ENCODE measurements around the gene PRKN. TPM values are rescaled to one million over a fixed set of nuclear protein-coding genes. Genes with fewer than 3 reads are reported as not detected.

The PRKN gene
- total and polyA plus RNA-seq, 2 experiments from 2014 or later, result 1.2 to 2.3 TPM

- no peak overlapping the region for H3K4me3 ChIP-seq
- H3K27me3 ChIP-seq (replicated peaks; ENCODE audit: insufficient read depth), result no peaks in the 10 kb centered on the region
- H3K9me2 ChIP-seq (ENCODE audit: insufficient read depth), result no peaks in the 10 kb centered on the region
- H3F3A ChIP-seq (ENCODE audit: insufficient read depth), result no peaks in the 10 kb centered on the region
- no peak overlapping the region for H2AFZ ChIP-seq
- no peak for DNase-seq
- H3K4me2 ChIP-seq (ENCODE audit: unreplicated experiment), result no peak overlapping the region
- in situ Hi-C loops (cut with MboI), result no loop called here
- no peak overlapping the region for H3K27ac ChIP-seq
- H4K20me1 ChIP-seq (ENCODE audit: insufficient read depth), result no peaks in the 10 kb centered on the region
- H3K9me3 ChIP-seq (ENCODE audit: low read depth), result no peaks in the 10 kb centered on the region
- H3K9ac ChIP-seq, result no peak overlapping the region
- WGBS, 2 experiments (ENCODE audit: low coverage in 1 of 2, low lambda C conversion rate in 2 of 2, missing lambda C conversion rate in 2 of 2), result 50 to 60% methylated on average over 2 of the region's 2 CpGs
- H3K36me3 ChIP-seq (ENCODE audit: low read depth), result no peaks in the 10 kb centered on the region
- TF ChIP-seq EZH2 (IDR thresholded peaks at IDR 0.05; ENCODE audit: insufficient read depth, poor library complexity, severe bottlenecking) (no peak), EZH2phosphoT487 (IDR thresholded peaks at IDR 0.05; ENCODE audit: insufficient read depth, low read depth) (no peak)
- no peaks in the 10 kb centered on the region for H3K79me2 ChIP-seq (ENCODE audit: insufficient read depth)
- no peaks in the 10 kb centered on the region for H3K4me1 ChIP-seq (ENCODE audit: insufficient read depth)
Observed at GRCh38 chr6:162267641-162268040, 459.9 kb downstream of the PRKN start.

- H3K4me1 ChIP-seq (ENCODE audit: insufficient read depth), result no peaks in the 10 kb centered on the region
- H3K79me2 ChIP-seq (ENCODE audit: insufficient read depth), result no peaks in the 10 kb centered on the region
- no peaks in the 10 kb centered on the region for H3F3A ChIP-seq (ENCODE audit: insufficient read depth)
- in situ Hi-C loops (cut with MboI), result no loop called here
- H3K27me3 ChIP-seq (replicated peaks; ENCODE audit: insufficient read depth), result no peaks in the 10 kb centered on the region
- no peaks in the 10 kb centered on the region for H3K36me3 ChIP-seq (ENCODE audit: low read depth)
- WGBS, 2 experiments (ENCODE audit: low coverage in 1 of 2, low lambda C conversion rate in 2 of 2, missing lambda C conversion rate in 2 of 2), result 39 to 49% methylated on average over 4 of the region's 4 CpGs
- H3K4me3 ChIP-seq, result no peak overlapping the region
- DNase-seq, result no peak
- no peak overlapping the region for H3K4me2 ChIP-seq (ENCODE audit: unreplicated experiment)
- H4K20me1 ChIP-seq (ENCODE audit: insufficient read depth), result no peaks in the 10 kb centered on the region
- no peak overlapping the region for H3K27ac ChIP-seq
- H2AFZ ChIP-seq, result no peak overlapping the region
- H3K9me2 ChIP-seq (ENCODE audit: insufficient read depth), result no peaks in the 10 kb centered on the region
- no peaks in the 10 kb centered on the region for H3K9me3 ChIP-seq (ENCODE audit: low read depth)
- TF ChIP-seq EZH2phosphoT487 (IDR thresholded peaks at IDR 0.05; ENCODE audit: insufficient read depth, low read depth) (no peak), EZH2 (IDR thresholded peaks at IDR 0.05; ENCODE audit: insufficient read depth, poor library complexity, severe bottlenecking) (no peak)
- no peak overlapping the region for H3K9ac ChIP-seq
Observed at GRCh38 chr6:162267126-162267525, 460.4 kb downstream of the PRKN start.

- WGBS, 2 experiments (ENCODE audit: low coverage in 1 of 2, low lambda C conversion rate in 2 of 2, missing lambda C conversion rate in 2 of 2), result 63 to 70% methylated on average over 6 of the region's 6 CpGs
- Histone ChIP-seq H3K27me3 (replicated peaks; ENCODE audit: insufficient read depth) (no peaks in the 10 kb centered on the region), H3K36me3 (ENCODE audit: low read depth) (no peaks in the 10 kb centered on the region), H3K79me2 (ENCODE audit: insufficient read depth) (no peaks in the 10 kb centered on the region), H2AFZ (no peak overlapping the region), H3K9ac (no peak overlapping the region), H3K9me2 (ENCODE audit: insufficient read depth) (no peaks in the 10 kb centered on the region), H3K4me3 (no peak overlapping the region), H3F3A (ENCODE audit: insufficient read depth) (no peaks in the 10 kb centered on the region), H3K9me3 (ENCODE audit: low read depth) (no peaks in the 10 kb centered on the region), H3K4me1 (ENCODE audit: insufficient read depth) (no peaks in the 10 kb centered on the region), H4K20me1 (ENCODE audit: insufficient read depth) (no peaks in the 10 kb centered on the region), H3K27ac (no peak overlapping the region), H3K4me2 (ENCODE audit: unreplicated experiment) (no peak overlapping the region)
- TF ChIP-seq EZH2phosphoT487 (IDR thresholded peaks at IDR 0.05; ENCODE audit: insufficient read depth, low read depth) (no peak), EZH2 (IDR thresholded peaks at IDR 0.05; ENCODE audit: insufficient read depth, poor library complexity, severe bottlenecking) (no peak)
- in situ Hi-C loops (cut with MboI), result no loop called here
- DNase-seq, result no peak
Observed at GRCh38 chr6:162264581-162264980, 463.0 kb downstream of the PRKN start.

GRCh38 chr6:162262466-162263196 lies 464.9 kb downstream of the PRKN start:
- no peaks in the 10 kb centered on the region for H3K9me3 ChIP-seq (ENCODE audit: low read depth)
- in situ Hi-C loops (cut with MboI), result no loop called here

More at GRCh38 chr6:162262466-162263196, 464.9 kb downstream of the PRKN start:
- Histone ChIP-seq H3K79me2 (ENCODE audit: insufficient read depth) (no peaks in the 10 kb centered on the region), H2AFZ (no peak overlapping the region), H3K4me1 (ENCODE audit: insufficient read depth) (no peaks in the 10 kb centered on the region), H3K27me3 (replicated peaks; ENCODE audit: insufficient read depth) (no peaks in the 10 kb centered on the region), H3K4me3 (no peak overlapping the region), H3K27ac (no peak overlapping the region), H4K20me1 (ENCODE audit: insufficient read depth) (no peaks in the 10 kb centered on the region), H3K4me2 (ENCODE audit: unreplicated experiment) (no peak overlapping the region), H3K36me3 (ENCODE audit: low read depth) (no peaks in the 10 kb centered on the region), H3F3A (ENCODE audit: insufficient read depth) (no peaks in the 10 kb centered on the region), H3K9me2 (ENCODE audit: insufficient read depth) (no peaks in the 10 kb centered on the region), H3K9ac (no peak overlapping the region)
- WGBS, 2 experiments (ENCODE audit: low coverage in 1 of 2, low lambda C conversion rate in 2 of 2, missing lambda C conversion rate in 2 of 2), result 80 to 82% methylated on average over 15 of the region's 15 CpGs
- TF ChIP-seq EZH2phosphoT487 (IDR thresholded peaks at IDR 0.05; ENCODE audit: insufficient read depth, low read depth) (no peak), EZH2 (IDR thresholded peaks at IDR 0.05; ENCODE audit: insufficient read depth, poor library complexity, severe bottlenecking) (no peak)
- DNase-seq, result no peak
